ENCODE data around the gene PCDH8.

The PCDH8 gene

DNA sequence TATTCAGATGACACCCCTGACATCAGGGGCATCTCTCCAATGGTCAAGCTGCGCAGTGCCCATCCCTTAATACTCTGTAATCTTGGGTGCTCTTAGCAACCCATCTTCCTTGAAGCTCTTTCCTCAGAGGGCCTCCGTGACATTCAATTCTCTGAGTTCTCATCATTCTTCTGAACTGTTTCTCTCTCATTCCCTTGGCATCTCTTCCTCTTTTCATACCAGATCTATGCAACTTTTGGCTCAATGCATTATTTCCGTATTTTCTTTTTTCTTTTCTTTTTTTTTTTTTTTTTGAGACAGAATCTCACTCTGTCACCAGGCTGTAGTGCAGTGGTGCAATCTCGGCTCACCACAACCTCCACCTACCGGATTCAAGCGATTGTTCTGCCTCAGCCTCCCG lies 53.9 kb downstream of the PCDH8 start:
- no peak overlapping the region for H3K4me3 ChIP-seq (ENCODE audit: low read depth, low read length)
- DNase-seq, result no peak
- H3K27me3 ChIP-seq (replicated peaks), result no peaks in the 10 kb centered on the region
- in situ Hi-C loops (cut with HindIII; ENCODE audit: low pct_ligation_motif_present, low sequenced_read_pairs), result no loop called here
- H3K36me3 ChIP-seq (replicated peaks), result no peaks in the 10 kb centered on the region
- TF ChIP-seq, protein P1, sequence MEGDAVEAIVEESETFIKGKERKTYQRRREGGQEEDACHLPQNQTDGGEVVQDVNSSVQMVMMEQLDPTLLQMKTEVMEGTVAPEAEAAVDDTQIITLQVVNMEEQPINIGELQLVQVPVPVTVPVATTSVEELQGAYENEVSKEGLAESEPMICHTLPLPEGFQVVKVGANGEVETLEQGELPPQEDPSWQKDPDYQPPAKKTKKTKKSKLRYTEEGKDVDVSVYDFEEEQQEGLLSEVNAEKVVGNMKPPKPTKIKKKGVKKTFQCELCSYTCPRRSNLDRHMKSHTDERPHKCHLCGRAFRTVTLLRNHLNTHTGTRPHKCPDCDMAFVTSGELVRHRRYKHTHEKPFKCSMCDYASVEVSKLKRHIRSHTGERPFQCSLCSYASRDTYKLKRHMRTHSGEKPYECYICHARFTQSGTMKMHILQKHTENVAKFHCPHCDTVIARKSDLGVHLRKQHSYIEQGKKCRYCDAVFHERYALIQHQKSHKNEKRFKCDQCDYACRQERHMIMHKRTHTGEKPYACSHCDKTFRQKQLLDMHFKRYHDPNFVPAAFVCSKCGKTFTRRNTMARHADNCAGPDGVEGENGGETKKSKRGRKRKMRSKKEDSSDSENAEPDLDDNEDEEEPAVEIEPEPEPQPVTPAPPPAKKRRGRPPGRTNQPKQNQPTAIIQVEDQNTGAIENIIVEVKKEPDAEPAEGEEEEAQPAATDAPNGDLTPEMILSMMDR (IDR thresholded peaks at IDR 0.05; ENCODE audit: low read depth, low read length, missing control alignments), result no peak
- no peak overlapping the region for H3K27ac ChIP-seq

DNA sequence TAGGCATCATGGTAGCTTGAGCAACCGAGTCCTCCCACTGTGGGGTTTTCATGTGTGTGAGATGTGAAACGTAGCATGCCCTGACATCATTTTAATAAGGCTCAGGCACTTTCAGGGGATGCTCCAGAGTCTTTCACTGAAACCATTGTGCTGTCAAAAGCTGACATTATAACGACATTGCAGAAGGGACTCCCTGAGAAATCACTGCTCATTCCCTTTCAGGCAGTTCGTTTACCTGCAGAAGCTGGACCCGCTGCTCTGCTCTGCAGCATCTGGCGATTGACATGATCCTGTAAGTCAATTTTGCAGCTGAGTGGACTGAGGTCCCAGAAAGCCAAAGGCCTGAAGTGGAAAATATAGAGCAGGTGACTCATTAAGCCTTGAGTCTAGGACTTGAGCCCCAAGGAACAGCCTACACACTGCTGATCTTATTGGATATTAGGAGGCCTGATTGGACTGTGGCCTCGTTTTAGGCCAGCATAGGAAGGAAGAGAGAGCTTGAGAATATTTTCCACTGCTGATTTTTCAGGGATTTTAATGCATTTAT lies 54.9 kb downstream of the PCDH8 start:
- Histone ChIP-seq H3K27me3 (replicated peaks) (no peaks in the 10 kb centered on the region), H3K27ac (no peak overlapping the region), H3K4me3 (ENCODE audit: low read depth, low read length) (no peak overlapping the region), H3K36me3 (replicated peaks) (no peaks in the 10 kb centered on the region)
- in situ Hi-C loops (cut with HindIII; ENCODE audit: low pct_ligation_motif_present, low sequenced_read_pairs), result no loop called here
- no peak for DNase-seq
- TF ChIP-seq, protein P1 (IDR thresholded peaks at IDR 0.05; ENCODE audit: low read depth, low read length, missing control alignments), result no peak

Measured in brain microvascular endothelial cell (primary cell).